ENCODE measurements around the gene ADM.

The ADM gene

DNA sequence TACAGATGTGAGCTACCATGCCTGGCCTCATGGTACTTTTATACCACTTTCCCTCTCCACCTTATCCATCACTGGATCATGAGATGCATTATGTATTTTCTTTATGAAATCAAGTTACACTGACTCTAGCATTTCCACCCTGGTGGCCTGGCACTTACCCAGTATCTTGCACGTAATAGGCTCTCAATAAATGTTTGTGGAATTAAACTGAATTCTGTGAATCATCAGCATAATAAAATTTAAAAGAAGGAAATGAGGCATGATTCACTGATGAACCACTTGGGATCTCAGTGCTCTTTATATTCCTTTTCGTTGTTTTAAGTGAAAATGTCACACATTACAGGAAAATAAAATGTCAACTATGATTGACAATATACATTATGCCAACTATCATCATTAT, 25.1 kb downstream of the ADM start:
- FAIRE-seq = no peak

DNA sequence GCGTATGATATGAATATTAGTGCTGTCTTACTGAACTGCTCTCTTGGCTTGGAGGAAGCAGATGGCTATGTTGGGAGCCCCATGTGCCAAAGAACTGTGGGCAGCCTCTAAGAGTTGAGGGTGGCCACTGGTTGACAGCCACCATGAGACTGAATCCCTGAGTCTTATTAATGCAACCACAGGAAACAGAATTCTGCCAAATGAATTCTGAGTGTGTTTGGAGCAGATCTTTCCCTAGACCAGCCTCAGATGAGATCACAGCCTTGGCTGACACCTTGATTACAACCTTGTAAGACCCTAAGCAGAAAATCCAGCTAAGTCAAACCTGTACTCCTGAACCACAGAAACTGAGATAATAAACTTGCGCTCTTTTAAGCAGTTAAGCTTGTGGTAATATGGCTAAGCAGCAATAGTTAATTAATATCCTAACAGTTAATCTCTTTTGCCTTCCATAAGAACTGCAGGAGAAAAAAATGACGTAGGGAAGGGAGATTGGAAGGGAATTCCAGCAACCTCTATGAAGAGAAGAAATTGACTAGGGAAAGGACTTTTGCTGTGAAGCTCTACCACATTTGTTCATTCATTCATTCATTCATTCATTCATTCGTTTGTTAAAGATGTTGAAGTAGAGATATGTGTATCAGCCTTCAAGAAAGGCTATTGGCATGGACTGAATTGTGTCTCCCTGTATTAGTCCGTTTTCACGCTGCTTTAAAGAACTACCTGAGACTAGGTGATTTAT, 26.8 kb downstream of the ADM start:
- no peak for FAIRE-seq

DNA sequence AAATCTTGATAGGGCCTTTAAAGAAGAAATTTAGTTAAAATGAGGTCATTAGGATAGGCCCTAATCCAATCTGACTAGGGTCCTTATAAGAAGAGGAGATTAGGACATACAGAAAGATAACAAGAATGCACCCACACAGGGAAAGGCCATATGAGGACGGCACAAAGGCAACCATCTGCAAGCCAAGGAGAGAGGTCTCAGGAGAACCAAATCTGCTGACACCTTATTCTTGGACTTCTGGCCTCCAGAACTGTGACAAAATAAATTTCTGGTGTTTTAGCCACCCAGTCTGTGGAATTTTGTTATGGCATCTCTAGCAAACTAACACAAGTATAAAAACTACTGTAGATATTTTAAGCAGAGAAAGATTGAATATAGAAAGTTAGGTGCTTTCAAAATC, 28.6 kb downstream of the ADM start:
- FAIRE-seq = no peak

DNA sequence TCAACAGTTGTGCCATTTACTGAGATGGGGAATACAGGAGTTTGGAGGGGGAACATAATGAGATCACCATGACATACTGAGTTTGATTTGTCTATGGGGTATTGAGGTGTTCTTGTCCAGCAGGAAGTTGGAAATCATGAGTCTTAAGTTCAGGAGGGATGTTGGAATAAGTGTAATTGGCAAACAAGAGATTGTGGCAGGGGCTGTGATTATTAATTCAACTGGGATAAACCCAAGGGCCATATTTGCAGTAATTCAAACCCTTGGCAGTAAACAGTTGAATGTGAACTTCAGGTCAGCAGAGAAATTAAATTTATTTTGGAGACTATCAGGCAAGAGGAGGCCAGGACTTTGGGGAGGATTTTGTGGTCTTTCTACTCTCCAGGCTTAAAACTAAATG, 33.4 kb downstream of the ADM start:
- no peak for FAIRE-seq

DNA sequence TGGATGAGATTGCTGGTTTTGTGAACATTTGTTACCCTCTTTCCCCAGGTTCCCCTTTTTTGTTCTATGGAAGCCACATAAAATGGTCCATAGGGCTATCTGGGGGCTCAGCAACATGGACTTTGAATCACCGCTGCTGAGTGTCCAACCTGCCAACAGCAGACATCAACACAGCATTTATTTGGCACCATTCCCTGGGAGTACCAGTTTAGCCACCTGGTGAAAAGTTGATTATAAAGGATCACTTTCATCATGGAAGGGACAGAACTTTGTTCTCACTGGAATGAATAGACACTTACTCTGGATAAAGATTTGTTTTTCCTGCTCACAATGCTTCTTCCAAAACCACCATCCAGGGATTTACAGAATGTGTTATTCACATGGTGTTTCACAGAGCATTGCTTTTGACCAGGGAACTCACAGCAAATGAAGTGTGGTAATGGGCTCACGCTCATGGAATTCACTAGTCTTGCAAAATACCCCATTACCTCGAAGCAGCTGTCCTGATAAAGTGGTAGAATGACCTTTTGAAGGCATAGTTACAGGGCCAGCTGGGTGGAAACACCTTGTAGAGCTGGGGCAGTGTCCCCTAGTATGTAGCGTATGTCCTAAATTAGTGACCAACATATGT, 43.9 kb downstream of the ADM start:
- FAIRE-seq = no peak

DNA sequence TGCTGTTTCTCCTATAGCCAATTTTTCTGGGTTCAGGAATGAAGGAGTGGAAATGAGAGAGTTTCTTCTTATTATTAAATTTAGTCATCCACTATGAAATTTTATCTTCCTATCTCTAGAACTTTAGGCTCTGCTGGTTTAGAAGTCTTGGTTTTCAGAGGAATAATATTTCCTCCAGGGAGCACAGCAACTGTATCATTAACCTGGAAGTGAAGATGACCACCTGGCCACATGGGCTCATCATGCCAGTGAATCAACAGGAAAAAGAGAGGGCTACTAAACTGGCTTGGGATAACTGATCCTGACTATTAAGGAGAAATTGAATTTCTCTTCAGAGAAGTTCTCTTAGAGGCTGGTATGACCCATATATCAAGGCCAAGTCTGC, 44.4 kb downstream of the ADM start:
- no peak for FAIRE-seq

DNA sequence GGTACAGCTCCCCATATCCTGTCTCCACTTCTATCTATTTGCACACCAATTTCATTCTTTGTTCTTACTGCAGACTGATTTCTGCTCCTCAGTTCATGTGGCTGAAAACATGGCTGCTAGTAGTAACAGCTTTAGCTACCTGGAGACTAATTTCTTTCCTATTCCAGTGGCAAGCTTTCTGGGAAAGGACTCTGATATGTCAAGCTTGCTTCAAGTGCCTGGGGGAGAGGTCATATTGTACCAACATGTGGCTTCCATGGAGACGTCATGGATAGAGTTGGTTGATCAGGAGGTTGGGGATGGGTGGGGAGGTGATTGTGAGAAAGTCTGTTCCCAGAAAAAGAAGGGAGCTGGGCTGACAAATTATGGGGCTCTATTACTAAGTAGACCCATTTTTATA, 44.9 kb downstream of the ADM start:
- FAIRE-seq = no peak

DNA sequence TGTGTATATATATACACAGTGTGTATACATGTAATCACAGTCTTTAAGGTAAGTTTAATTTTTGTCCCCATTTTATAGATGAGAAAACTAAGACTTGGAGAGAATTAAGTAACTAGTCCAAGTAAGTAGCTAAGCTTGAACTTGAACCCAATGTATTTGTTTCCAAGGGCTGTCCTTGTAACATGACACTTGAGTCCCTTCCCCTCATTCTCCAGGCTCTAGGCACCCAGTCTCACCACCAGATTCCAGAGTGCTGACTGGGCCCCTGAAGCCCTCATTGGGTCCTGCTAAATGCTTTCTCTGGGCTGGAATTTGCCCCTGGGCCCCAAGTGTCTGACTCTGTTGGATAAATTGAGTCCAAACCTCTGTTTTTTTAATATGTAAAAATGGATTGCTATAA, 45.5 kb downstream of the ADM start:
- FAIRE-seq = no peak

DNA sequence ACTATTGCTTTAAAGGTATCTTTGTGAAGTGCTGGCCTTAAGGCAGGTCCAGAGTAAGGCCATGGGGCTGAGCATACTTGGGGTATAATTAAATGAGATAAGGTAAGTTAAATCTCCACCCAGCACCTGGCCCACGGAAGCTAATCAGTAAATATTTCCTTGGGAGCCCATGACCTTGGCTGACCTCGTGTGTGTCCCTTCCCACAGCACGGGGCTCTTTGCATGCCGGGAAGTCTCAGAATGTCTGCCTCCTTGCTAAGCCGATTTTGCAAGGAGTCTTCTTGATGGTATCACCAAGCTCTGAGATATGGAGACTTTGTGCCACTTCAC, 46.5 kb downstream of the ADM start:
- no peak for FAIRE-seq

DNA sequence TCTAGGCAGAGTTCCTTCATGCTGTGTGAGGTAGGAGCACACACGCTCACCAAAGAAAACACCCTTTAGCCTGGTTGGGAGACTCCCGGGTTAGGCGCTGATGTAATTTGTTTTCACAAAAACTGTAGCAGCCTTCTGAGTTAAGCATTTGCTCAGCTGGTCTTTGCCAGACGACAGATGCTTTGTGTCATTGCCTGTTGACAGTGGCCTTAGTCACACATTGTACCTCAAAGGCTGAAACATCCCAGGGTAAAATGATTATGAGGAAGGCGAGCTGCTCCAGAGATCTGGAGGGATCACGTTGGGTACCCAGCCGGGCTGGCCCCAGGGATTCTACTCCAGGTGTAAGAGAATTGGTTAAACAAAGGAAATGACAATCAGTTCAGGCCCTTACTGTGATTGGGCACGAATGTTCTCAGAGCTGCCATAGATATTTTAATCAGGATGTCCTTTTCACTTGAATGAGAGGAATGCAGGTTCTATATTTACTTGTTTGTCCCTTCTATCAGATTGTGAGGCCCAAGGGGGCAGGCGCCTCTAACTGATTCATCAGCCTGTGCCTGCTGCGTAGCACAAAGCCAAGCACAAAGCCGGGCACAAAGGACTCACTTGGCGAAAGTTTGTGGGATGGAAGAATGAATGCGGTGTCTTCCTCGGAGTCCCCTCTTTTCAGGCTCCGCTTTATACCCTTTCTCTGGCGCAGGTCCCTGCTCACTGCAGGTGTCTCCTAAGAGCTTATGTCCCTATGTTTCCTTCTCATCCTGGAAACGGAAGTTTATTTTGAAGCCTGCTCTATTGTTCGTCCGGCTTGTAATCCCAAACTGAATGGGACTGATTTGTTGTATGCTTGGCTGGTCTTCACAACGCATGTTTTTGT, 47.1 kb downstream of the ADM start:
- no peak for FAIRE-seq

DNA sequence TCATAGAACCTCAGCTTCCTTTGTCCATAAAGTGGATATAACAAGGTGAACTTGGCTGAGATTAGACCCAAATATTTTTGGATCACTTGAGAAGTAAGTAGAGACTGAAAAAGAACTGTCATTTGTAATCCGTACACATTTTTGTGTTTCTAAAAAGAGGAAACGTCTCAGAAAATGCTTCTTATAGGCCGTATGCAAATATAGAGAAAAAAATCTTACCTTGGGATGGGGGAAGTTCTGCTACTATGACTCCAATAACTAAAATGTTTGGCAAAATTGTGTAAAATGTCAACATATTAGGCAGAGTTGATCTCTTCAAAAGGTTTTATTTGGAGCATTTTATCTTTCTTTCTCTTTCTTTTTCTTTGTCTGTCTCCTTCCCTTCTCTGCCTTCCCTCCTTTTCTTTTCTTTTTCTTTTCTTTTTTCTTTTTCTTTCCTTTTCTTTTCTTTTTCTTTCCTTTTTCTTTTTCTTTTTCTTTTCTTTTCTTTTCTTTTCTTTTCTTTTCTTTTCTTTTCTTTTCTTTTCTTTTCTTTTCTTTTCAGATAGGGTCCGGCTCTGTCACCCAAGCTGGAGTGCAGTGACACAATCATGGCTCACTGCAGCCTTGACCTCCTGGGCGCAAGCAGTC, 48.2 kb downstream of the ADM start:
- FAIRE-seq = no peak

DNA sequence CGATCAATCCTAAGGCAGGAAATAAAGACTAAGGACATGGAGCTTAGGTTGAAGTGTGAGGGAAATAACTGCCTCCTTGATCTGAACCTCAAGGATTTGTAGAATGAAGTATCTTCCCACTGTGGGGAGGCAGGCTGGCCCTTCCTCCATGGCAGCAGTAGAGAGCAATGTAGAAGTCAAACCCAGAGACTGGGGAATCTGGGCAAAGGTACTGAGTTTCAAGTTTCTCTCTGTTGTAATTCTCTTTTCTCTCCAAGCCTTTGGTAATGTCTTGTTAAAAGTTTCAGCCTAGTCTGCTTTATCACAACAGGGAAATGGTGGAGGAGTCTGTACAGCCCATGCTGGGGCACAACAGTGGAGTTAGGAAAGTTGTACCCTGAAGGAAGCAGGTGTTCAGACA, 49.5 kb downstream of the ADM start:
- no peak for FAIRE-seq

DNA sequence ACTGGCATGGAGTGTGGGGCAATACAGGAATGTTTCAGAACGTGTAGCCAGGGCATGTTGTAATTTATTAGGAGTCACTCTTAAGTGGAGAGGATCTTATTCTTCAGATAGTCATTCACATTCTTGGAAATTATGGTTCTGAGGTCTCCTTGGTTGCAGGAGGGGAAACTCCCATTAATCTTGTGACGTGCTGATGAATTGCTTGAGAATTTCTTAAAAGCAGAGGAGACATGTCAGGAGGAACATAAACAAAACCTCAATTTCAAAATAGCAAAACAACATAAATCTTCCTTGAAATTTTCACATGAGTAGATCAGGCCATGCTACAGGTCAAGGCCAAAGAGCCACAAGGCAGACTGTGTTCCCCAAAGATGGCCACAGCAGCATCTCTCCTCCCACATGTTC, 50.4 kb downstream of the ADM start:
- no peak for FAIRE-seq

DNA sequence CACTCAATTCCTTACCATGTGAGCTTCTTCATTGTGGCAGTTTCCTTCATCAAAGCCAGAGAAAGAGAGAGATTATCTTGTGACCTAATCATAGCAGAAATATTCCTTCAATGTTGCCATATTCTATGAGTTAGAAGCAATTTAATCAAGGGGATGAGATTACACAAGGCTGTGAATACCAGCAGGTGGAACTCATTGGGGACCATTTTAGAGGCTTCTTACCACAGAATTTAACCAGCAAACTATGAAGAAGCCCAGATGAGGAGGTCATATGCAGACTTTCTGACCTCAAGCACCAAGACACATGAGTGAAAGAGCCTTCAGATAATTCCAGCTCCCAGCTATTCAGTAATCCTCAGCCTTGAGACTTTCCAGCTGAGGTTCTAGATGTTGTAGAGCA, 51.3 kb downstream of the ADM start:
- no peak for FAIRE-seq

Data from TTC549 (cell line).